Erythroblast (primary cell): ENCODE measurements around the gene SPOCK1.

Source experiments
- GATA1 ChIP-seq: IDR thresholded peaks from 2 replicates; pipeline ENCODE4 v1.6.1; 2011; ENCODE audit warnings: low read depth, mild to moderate bottlenecking, control low read depth, low read length, moderate library complexity
- POLR2A ChIP-seq: IDR thresholded peaks from 2 replicates; pipeline ENCODE4 v1.6.1; 2011; ENCODE audit warnings: mild to moderate bottlenecking, low read length

GRCh38 chr5:137350791-137351190, 148.3 kb downstream of the SPOCK1 start:
- TF ChIP-seq POLR2A (no peak), GATA1 (no peak)
